HG03571 (cell line): ENCODE measurements around the gene HPCAL1.

Experiments
- ATAC-seq: cut with Tn5 transposase; IDR thresholded peaks from one replicate; pipeline ENCODE4 v1.9.1; 2021; ENCODE audit not compliant: unreplicated experiment

HPCAL1 gene

DNA sequence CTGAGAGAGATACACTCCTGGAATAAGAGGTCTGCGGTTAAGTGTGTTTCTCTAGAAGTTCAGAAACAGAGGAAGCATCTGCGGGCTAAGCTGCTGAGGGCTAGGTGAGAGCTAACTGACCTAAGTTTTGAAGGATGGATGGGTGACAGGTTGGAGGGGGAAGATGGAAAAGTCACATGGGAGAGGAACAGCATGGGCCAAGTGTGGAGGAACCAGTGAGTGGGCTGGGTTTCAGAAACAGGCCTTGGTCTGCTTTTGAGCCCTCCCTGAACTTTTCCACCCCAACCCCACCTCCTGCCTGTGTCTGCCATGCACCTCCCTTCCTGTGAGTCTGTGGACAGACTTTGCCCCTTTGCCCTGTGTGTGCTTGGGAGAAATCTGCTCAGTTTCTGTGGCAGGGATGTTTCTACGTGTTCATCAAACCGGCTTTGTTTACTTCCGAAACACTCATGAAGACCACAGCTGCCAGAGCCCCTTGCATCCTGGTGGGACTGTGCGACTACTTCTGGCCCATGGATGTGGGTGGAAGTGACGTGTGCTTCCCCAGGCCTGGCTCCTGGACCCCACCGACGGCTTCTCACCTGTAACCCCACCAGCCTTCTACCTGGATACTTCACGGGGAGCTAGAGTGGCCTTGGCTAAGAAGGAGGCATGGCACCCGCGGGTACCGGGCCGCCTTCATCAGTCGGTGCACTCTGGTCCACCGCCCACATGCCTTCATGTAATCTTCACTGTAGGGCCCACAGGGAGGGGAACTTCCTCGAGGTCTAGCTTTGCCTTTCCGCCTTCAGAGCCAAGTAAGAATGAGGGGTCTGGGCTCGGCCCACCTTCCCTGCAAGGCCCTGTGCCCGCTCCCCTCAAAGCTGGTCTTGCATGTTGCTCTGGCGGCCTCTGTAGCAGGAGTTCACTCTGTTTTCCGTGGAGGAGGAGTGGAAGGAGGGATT is 1.4 kb upstream of the HPCAL1 start:
- ATAC-seq, result no peak

DNA sequence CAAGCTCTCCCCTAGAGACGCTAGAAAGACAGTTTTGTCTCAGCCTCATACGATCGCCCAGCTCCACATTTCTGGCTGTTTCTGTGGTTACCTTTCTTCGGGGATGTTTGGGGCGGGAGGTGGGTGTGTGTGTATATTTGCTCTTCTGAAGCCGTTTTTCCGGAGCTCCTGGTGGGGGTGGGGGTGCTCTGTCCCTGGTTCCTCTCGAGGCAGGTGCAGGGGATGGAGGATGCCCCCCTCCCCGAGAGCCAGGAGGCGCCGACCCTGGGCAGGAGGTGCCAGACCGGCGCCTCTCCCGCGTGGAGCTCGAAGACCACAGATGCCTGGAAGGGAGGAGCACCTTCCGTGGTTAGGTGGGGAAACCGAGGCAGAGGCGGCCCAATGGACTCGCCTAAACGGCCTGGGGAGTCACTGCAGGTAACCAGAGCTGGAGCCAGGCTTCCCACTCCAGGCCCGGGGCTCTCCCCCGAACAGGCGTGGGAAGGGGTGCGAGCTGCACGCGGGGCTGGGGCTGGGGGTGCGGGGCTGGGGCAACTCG is 694 bp upstream of the HPCAL1 start:
- no peak for ATAC-seq

DNA sequence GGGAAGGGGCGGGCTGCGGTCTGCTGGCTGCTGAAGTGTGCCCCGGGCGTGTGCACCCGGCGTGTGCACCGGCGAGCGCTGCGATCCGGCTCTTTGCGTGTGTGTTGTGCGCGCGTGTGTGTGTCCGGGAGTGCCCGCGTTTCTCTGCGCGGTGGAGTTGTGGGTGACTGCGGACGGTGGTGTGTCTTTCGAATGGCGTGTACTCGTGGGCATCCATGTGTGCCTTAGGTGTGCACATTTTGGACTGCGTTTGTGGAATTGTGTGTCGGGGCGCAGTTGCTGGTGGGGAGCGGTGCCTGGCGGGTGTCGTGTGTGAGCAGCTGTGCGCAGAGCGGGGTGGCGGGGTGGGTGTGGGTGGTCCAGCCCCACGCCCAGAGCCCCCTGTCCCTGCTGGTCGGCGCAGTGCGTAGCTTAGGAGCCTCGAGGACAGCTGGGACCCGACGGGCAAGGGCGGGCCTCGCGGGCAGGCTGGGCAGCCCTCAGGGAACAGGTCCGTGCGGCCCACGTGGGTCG is 533 bp downstream of the HPCAL1 start:
- no peak for ATAC-seq

DNA sequence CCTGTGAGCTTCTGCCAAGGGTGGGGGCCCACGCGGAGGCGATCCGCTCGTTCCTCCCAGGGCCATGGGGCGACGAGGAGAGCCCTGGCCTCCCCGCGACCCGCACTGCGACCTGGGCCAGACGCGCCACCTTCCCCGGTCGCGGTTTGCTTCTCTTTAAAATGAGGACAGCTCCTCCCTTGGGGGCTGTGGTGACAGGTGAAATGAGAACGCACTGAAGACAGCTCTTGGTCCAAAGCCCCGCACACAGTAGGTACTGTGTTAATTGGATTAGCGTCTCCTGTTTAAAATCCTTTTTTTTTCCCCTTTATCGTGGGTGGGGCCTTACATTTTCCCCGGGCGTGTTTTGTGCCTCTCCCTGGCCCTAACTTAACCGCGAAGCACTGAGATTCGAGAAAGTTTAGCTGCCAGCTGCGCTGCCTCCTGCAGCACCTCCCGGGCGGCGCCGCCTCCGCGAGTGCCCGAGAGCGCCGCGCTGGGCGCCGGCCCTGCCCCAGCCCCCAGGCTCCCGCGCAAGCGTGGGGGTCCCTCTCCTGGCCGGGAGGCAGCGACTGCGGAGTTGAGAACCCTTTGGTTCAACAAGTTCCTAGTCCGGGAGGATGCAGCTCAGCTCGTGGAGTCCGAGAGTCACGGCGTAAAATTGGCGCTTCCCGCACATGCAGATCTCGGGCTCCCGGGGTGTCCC is 1.1 kb downstream of the HPCAL1 start:
- no peak for ATAC-seq

DNA sequence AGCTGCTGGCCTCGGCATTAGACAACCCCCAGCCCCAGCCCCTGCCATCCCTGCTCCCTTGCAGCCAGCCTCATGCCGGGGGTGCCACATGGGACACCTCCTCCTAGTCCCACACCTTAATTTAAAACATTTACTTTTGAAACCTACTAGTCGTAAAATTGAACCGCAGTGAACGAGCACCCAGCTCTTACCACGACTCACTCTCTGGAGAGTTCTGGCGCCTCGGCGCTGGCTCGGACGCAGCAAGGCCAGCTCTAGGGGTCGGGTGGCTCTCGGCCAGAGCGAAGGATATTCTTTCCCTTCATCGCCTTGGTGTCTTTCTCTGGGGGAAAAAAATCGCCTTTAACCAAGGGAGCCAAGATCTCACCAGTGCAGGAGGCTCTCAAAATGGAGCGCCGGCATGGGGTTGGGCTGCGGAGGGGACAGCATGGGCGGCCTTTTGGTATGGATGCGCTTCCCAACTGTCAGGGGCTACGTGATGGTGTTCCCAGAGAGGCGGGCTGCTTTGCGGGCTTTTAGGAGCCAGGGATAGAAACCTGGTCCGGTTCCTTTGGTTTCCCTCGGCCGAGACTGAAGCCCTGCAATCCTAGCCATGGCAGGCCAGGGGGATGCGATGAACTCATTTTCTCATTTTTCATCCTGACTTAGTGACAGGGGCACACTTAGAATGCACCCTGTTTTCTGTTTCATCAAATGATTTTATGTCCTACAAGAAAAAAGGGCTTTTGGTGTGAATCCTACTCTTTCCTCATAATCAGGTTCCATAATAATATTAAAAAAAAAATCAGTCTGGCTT is 2.0 kb downstream of the HPCAL1 start:
- ATAC-seq, result no peak

DNA sequence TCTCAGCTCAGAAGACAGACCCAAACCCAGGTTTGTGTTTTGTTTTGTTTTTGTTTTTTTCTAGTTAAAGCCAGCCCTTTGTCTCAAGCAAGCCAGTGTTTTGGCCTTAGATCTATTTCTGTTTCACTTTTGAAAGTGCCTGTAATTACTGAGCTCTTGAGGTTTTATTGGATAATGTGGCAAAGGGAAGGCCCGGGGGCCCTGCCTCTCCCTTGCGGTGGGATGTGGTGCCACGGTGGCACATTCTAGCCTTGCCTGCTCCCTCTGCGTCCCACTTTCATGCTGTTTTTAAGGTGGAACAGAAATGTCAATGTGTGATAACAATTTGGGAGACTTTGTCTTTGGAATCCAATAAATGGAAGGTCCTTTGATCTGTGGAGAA is 2.5 kb downstream of the HPCAL1 start:
- ATAC-seq, result no peak

DNA sequence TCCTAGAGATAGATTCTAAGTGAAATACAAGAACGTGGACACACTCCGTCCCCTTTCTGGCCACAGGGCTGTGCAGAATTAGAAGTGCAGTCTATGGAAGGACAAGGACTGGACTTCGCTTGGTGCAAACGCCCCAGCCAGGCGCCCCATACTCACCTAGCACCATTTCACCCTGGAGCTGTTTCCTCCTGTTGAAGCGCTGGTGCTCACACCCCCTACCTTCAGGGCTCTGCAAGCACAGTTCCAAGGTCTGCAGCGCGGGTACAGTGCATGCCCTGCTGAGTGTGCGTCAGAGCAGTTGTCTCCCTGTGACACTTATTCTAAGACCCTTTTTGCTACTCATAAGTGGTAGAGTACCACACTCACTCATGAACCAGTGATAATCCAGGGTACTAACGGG is 3.0 kb downstream of the HPCAL1 start:
- no peak for ATAC-seq

DNA sequence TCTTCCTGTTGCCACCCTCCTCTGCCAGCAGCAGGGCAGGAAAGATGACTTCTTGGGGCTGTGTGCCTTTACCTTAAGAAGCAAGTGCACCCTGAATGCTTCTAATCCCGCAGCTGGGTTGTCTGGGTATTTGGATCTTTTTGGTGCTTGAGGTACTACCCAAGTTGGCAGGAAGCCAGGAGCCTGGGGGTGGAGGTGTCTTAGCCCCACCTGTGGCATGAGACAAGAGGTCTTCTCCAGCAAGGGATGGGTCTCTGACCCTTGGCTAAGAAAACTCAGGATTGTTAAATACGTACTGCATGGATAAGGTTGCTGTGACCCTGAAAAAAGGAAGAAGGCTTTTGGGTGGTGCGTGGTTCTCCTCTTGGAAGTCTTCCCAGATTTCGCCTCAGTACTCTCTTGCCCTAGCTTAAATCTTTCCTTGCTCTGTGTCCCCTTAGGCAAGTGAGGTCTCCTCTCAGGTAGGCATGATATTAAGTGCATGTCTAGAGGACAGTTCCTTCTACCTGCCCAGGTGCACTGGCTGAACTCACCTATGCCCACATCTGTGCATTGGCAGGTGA is 4.3 kb downstream of the HPCAL1 start:
- ATAC-seq, result no peak

DNA sequence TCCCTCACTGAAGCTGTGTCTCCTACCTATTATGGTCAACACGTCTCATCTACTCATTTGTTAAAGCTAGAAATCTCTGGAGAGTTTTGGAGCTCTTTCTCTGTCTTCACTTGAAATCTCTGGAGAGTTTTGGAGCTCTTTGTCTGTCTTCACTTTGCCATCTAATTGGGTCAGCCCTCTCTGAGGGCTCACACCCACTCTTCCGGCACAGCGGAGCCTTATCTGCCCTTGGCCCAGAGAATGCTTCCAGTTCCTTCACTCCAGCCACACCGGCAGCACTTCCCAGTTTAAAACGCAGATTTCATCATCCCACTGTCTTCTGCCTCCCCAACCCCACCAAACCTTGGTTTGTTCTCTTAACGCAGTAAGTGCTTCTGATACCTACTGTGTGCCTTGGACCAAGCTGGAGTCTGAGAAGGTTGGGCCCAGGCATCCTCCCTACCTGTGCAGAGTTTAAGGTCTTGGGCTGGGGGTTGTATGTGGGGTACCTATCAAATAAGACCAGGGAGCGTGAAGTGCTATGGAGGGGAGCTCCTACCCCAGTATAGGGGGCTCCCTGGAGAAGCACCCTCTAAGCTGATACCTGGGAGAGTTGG is 5.0 kb downstream of the HPCAL1 start:
- no peak for ATAC-seq

DNA sequence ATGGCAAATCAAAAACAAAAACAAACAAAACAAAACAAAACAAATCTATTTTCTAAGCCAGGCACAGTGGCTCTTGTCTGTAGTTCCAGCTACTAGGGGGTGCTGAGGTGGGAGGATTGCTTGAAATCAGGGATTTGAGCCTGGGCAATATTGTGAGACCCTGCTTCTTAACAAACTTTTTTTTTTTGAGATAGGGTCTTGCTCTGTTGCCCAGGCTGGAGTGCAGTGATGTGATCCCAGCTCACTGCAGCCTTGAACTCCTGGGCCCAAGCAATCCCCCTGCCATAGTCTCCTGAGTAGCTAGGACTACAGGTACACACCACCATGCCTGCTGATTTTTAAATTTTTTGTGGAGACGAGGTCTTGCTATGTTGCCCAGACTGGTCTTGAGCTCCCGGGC is 6.2 kb downstream of the HPCAL1 start:
- no peak for ATAC-seq

DNA sequence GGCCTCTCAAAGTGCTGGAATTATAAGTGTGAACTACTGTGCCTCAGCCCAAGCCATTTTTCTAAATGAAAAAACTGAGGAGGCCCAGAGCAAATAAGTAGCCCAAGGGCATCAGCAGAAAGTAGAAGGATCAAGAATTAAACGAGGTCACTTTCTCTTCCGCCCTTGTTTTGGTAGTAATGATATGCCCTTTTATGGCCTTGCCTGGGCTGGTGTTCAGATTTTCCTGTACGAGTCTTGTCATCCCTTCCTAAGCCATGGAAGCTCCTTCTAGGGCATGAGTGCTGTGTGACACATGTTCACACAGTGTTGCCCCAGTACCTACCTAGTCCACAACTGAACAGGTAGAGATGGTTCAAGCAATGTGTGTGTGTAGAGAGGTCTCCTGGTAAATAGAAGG is 6.6 kb downstream of the HPCAL1 start:
- no peak for ATAC-seq

DNA sequence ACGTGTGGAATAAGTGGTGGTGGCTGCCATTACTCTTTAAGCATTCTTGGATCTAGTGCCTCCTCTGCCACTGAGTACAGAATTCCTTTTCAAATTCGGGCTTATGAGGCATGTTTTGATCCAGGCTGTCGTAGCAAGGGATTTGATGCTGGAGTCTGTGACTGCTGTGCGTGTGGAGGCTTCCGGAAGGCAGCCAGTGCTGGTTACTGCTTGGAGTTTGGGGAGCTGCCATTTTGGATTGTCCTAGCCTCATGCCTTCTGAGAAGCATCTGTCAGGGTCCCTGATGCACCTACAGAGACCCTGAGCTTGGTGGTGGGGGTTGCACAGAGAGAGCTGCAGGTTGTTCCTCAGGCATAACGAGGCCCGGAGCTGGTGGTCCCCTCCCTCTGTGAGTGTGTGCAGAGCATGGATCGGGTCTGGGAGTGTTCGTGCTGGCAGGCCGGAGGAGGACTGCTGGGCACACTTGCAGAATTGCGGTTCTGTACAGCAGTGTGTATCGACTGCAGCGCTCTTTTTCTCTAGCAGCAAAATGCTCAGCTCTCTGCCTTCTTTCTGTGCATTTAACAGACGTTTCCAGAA is 7.7 kb downstream of the HPCAL1 start:
- no peak for ATAC-seq

DNA sequence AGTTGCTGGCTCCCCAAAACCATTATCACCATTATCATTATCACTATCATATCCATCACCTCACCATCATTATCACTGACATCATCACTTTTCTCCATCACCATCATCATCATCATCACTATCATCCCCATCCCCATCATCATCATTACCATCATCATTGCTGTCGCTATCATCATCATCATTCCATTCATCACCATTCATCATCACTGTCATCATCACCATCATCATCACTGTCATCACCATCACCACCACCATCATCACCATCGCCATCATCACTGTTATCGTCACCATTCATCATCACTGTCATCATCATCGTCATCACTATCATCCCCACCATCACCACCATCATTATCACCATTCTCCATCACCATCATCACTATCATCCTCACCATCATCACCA is 9.0 kb downstream of the HPCAL1 start:
- no peak for ATAC-seq

DNA sequence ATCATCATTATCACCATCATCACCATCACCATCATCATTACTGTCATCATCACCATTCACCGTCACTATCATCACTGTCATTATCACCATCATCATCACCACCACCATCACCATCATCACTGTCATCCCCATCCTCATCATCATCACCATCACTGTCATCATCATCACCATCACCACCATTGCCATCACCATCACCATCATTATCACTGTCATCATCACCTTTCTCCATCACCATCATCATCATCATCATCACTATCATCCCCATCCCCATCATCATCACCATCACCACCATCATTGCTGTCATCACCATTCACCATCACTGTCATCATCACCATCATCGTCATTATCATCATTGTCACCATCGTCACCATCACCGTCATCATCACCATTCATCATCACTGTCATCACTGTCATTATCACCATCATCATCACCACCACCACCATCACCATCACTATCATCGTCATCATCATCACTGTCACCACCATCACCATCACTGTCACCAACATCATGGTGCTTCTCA is 9.8 kb downstream of the HPCAL1 start:
- no peak for ATAC-seq

DNA sequence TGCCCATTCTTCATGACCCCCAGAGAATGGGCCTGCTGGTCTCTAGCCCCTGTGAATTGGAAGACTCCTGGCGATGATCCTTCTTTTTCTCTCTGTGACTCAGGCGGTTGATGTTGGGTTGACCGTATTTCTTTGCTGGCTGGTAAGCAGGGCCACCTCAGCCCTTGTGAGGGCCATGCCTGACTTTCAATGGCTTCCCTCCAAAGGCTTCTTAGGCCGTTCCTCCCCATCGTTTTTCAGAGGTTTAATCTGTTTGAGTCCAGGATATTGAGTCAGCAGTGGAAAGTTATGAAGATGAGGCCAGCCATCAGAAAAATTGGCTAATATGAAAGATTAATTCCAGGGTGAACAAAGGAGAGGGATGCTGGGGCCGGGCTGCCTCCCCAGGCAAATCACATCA is 13.6 kb downstream of the HPCAL1 start:
- no peak for ATAC-seq

DNA sequence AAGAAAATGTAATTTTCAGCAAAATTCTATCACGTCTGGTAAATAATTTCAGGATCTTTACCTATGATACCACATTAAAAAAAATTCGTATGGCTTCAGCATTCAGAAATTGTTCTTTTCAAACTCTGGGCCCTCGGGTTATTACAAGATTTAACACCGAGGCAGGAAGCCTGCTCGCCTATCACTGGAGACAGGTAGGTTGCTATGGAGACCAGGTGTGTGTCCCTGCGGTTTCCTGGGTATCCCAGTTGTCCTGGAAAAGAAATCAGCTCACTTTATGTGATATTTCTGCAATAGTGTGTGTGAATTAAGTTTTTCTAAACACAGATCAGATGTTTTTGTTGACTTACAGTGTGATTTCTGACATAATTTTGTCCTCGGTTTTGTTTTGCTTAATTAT is 14.2 kb downstream of the HPCAL1 start:
- no peak for ATAC-seq

DNA sequence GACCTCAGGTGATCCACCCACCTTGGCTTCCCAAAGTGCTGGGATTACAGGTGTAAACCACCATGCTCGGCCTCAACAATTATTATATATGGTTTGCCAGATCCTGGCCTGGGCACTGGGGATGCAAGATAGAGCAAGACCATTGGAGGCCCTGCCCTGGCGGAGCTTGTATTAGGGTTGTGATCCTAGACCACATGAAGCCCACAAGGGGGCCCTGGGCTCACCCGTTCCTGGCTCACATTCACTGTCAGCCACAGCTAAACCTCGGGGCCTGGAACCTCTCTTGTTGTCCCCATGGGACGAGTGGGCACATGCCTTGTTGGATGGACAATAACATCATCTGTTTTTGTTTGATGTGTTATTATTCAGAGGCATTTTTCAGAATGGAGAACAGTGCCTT is 14.9 kb downstream of the HPCAL1 start:
- no peak for ATAC-seq

DNA sequence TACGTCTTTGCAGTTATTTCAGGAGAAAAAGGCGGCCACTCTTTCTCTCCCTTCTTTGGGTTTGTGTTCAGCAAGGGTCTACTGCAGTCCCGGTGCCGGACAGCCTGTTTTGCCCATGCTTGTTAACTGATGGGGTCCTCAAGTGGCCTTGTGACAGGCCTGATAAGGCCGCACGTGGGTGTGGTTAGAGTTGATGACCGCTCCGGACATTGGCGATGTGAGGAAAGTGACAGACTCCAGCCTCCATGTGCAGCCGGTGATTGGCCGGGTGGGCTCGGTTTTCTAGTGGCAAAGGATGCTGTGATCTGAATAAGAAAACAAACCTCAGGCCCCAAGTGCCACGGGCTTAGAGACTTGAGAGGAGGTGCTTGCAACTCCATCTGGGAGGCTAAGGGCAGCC is 15.6 kb downstream of the HPCAL1 start:
- ATAC-seq, result no peak

DNA sequence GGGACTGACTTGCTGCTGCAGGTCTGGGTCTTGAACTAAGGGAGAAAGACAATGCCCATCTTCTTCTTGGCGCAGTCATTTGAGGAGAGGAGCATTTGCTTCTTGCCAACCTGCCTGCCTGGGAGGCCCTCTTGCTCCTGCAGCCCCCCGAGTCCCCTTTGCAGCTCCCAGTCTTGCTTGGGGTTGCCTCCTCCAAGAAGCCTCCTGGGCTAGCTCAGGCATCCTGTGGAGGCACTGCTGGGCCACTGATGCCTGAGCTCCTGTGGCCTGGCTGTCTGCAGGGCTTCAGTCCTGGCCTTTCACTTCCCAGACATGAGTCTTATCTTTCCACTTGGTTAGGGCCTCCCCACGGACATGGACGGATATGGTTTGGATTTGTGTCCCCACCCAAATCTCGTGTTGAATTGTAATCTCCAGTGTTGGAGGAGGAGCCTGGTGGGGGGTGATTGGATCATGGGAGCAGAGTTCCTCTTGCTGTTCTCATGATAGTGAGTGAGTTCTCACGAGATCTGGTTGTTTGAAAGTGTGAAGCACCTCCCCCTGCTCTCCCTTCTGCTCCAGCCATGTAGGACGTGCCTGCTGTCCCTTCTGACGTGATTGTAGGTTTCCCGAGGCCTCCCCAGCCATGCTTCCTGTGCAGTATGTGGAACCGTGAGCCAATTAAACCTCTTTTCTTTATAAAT is 17.3 kb downstream of the HPCAL1 start:
- no peak for ATAC-seq
